ENCODE data around the gene COL6A5.

GRCh38 chr3:130404401-130404800 is 58.9 kb downstream of the COL6A5 start:
- TF ChIP-seq MTA1 (CRISPR knock-in tag; IDR thresholded peaks at IDR 0.05; ENCODE audit: borderline replicate concordance) = no peak
- no peak for TF ChIP-seq KLF6 (CRISPR knock-in tag; IDR thresholded peaks at IDR 0.05)
- TF ChIP-seq ELF4 (CRISPR knock-in tag; IDR thresholded peaks at IDR 0.05; ENCODE audit: borderline replicate concordance) = no peak
- no peak for TF ChIP-seq ARNTL (CRISPR knock-in tag; IDR thresholded peaks at IDR 0.05)
- TF ChIP-seq SMYD3 (CRISPR knock-in tag; IDR thresholded peaks at IDR 0.05) = no peak
- no peak for TF ChIP-seq POLR2AphosphoS5 (IDR thresholded peaks at IDR 0.05; ENCODE audit: low read depth, low read length)
- no peak for TF ChIP-seq MAFK (conservative IDR thresholded peaks at IDR 0.05 in 1 of 2, IDR thresholded peaks at IDR 0.05 in 1 of 2; ENCODE audit: low read length in 2 of 2)
- TF ChIP-seq, protein P1, sequence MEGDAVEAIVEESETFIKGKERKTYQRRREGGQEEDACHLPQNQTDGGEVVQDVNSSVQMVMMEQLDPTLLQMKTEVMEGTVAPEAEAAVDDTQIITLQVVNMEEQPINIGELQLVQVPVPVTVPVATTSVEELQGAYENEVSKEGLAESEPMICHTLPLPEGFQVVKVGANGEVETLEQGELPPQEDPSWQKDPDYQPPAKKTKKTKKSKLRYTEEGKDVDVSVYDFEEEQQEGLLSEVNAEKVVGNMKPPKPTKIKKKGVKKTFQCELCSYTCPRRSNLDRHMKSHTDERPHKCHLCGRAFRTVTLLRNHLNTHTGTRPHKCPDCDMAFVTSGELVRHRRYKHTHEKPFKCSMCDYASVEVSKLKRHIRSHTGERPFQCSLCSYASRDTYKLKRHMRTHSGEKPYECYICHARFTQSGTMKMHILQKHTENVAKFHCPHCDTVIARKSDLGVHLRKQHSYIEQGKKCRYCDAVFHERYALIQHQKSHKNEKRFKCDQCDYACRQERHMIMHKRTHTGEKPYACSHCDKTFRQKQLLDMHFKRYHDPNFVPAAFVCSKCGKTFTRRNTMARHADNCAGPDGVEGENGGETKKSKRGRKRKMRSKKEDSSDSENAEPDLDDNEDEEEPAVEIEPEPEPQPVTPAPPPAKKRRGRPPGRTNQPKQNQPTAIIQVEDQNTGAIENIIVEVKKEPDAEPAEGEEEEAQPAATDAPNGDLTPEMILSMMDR (CRISPR knock-in tag; IDR thresholded peaks at IDR 0.05) = no peak
- no peak for TF ChIP-seq KDM6A (CRISPR knock-in tag; IDR thresholded peaks at IDR 0.05; ENCODE audit: low read depth)
- TF ChIP-seq ZNF569 (CRISPR knock-in tag; IDR thresholded peaks at IDR 0.05; ENCODE audit: borderline replicate concordance) = no peak
- TF ChIP-seq TCF12 (IDR thresholded peaks at IDR 0.05) = no peak
- TF ChIP-seq TCF12 (CRISPR knock-in tag; IDR thresholded peaks at IDR 0.05) = no peak
- TF ChIP-seq ZNF264 (CRISPR knock-in tag; IDR thresholded peaks at IDR 0.05) = no peak
- TF ChIP-seq TAF1 (CRISPR knock-in tag; IDR thresholded peaks at IDR 0.05) = no peak
